Breast epithelium (tissue), 4 donors: Measurements from ENCODE around the gene HOXC5. TPM values are rescaled to one million over a fixed set of nuclear protein-coding genes. Genes with fewer than 3 reads are reported as not detected.

Experiments
- DNase-seq, 2 donors: peaks; one replicate each; pipeline ENCODE4 v3.0.0-alpha.2; 2019; ENCODE audit warnings: low spot score in 2 of 2
- H3K27ac ChIP-seq, 2 donors: fragments of 200-600 bp; sonication (generic) in 1 of 2; one replicate each; pipeline ENCODE4 v1.5.1; 2016 to 2019; ENCODE audit warnings: mild to moderate bottlenecking in 1 of 2
- H3K27me3 ChIP-seq, 2 donors: fragments of 200-600 bp; sonication (generic) in 1 of 2; one replicate each; pipeline versions ENCODE4 v1.5.1 to v1.6.0; 2017 to 2019; ENCODE audit warnings: control low read depth in 1 of 2, mild to moderate bottlenecking in 1 of 2
- H3K36me3 ChIP-seq: fragments of 200-600 bp; one replicate; pipeline ENCODE4 v1.5.1; 2019
- H3K4me1 ChIP-seq, 2 donors: fragments of 200-600 bp; sonication (generic); one replicate each; pipeline ENCODE4 v1.5.1; 2016 to 2019; ENCODE audit warnings: control low read depth in 1 of 2
- H3K4me3 ChIP-seq, 3 donors: fragments of 200-600 bp; sonication (generic); 1 replicate in 2 of 3; 2 replicates in 1 of 3; pipeline ENCODE4 v1.5.1; 2016 to 2019; ENCODE audit warnings: mild to moderate bottlenecking in 3 of 3, moderate library complexity in 2 of 3
- H3K9me3 ChIP-seq, 2 donors: fragments of 200-600 bp; sonication (generic) in 1 of 2; one replicate each; pipeline ENCODE4 v1.5.1; 2016 to 2019; ENCODE audit warnings: control low read depth in 1 of 2
- CTCF ChIP-seq, 3 donors: fragments of 450-650 bp; IDR thresholded peaks; one replicate each; pipeline ENCODE4 v1.5.1; 2016 to 2017; ENCODE audit warnings: antibody characterized with exemption in 3 of 3, mild to moderate bottlenecking in 3 of 3, moderate library complexity in 3 of 3
- POLR2A ChIP-seq: fragments of 450-650 bp; IDR thresholded peaks from one replicate; pipeline ENCODE4 v1.6.1; 2016; ENCODE audit warnings: antibody characterized with exemption, mild to moderate bottlenecking, moderate library complexity
- POLR2AphosphoS5 ChIP-seq, 3 donors: sonication (generic); formaldehyde crosslinking; IDR thresholded peaks; one replicate each; pipeline ENCODE4 v1.6.1; 2017; ENCODE audit warnings: antibody characterized with exemption in 3 of 3
- intact Hi-C: fragments of 100-400 bp; cut with DNase I; formaldehyde crosslinking; loops from one replicate; pipeline ENCODE4 v1.15.1; 2023; ENCODE audit warnings: low total_unique reads
- total RNA-seq, 3 donors: library from RNA; depleted of rRNA; stranded (reverse); fragments of >200 nt; gene quantifications; one replicate each; pipeline ENCODE4 v1.1.0, GENCODE V29; 2016

HOXC5 gene
- total RNA-seq, 3 donors from 2014 or later: 0.73 to 0.98 (median 0.96) TPM

GRCh38 chr12:54058128-54058768 lies 25.4 kb downstream of the HOXC5 start:
- H3K27ac ChIP-seq: no peak overlapping the region
- no peak for DNase-seq
- no peaks in the 10 kb centered on the region for H3K4me1 ChIP-seq
- no peak for TF ChIP-seq CTCF (IDR thresholded peaks at IDR 0.05)
- no peak for TF ChIP-seq POLR2AphosphoS5 (IDR thresholded peaks at IDR 0.05)
- no peaks in the 10 kb centered on the region for H3K36me3 ChIP-seq
- H3K27me3 ChIP-seq: no peaks in the 10 kb centered on the region
- intact Hi-C loops: no loop called here
- no peaks in the 10 kb centered on the region for H3K9me3 ChIP-seq
- H3K4me3 ChIP-seq: no peak overlapping the region

GRCh38 chr12:54059668-54060067 lies 26.8 kb downstream of the HOXC5 start:
- DNase-seq: no peak
- no peaks in the 10 kb centered on the region for H3K4me1 ChIP-seq
- no peaks in the 10 kb centered on the region for H3K36me3 ChIP-seq
- no peaks in the 10 kb centered on the region for H3K9me3 ChIP-seq
- no peak overlapping the region for H3K4me3 ChIP-seq
- H3K27me3 ChIP-seq: no peaks in the 10 kb centered on the region
- intact Hi-C loops: no loop called here
- TF ChIP-seq POLR2AphosphoS5 (IDR thresholded peaks at IDR 0.05) (no peak), CTCF (IDR thresholded peaks at IDR 0.05) (no peak), POLR2A (no peak)
- no peak overlapping the region for H3K27ac ChIP-seq

GRCh38 chr12:54060174-54060974 lies 27.5 kb downstream of the HOXC5 start:
- no peaks in the 10 kb centered on the region for H3K36me3 ChIP-seq
- H3K27ac ChIP-seq: no peak overlapping the region
- no peak overlapping the region for H3K4me3 ChIP-seq
- no peak for TF ChIP-seq POLR2AphosphoS5 (IDR thresholded peaks at IDR 0.05)
- no peak for TF ChIP-seq CTCF (IDR thresholded peaks at IDR 0.05)
- no peak for TF ChIP-seq POLR2A
- no peaks in the 10 kb centered on the region for H3K9me3 ChIP-seq
- no peak for DNase-seq
- H3K27me3 ChIP-seq: no peaks in the 10 kb centered on the region
- intact Hi-C loops: no loop called here
- H3K4me1 ChIP-seq: no peaks in the 10 kb centered on the region

GRCh38 chr12:54060975-54061778 lies 28.3 kb downstream of the HOXC5 start:
- H3K9me3 ChIP-seq: no peaks in the 10 kb centered on the region
- no peaks in the 10 kb centered on the region for H3K36me3 ChIP-seq
- intact Hi-C loops: no loop called here
- H3K27me3 ChIP-seq: no peaks in the 10 kb centered on the region
- no peaks in the 10 kb centered on the region for H3K4me1 ChIP-seq
- TF ChIP-seq CTCF (IDR thresholded peaks at IDR 0.05): no peak
- TF ChIP-seq POLR2A: no peak
- no peak for TF ChIP-seq POLR2AphosphoS5 (IDR thresholded peaks at IDR 0.05)
- DNase-seq: no peak
- no peak overlapping the region for H3K27ac ChIP-seq
- H3K4me3 ChIP-seq: no peak overlapping the region
